Measurements from ENCODE around the gene POLR1D.

- TF ChIP-seq CTCF (optimal IDR thresholded peaks at IDR 0.05 in 1 of 3, IDR thresholded peaks at IDR 0.05 in 1 of 3, conservative IDR thresholded peaks at IDR 0.05 in 1 of 3; ENCODE audit: extremely low read depth in 1 of 3, insufficient read depth in 2 of 3, low read length in 3 of 3) (no peak), EZH2 (IDR thresholded peaks at IDR 0.05; ENCODE audit: low read length) (no peak)
These were observed 2.4 kb downstream of the POLR1D start for GRCh38 chr13:27624071-27624470.
